B cell (primary cell): ENCODE data around the gene KRTAP4-9. TPM values are rescaled to one million over a fixed set of nuclear protein-coding genes. Genes with fewer than 3 reads are reported as not detected.
"Not testable (repeated sequence)": the region's sequence is repeated elsewhere in the genome, so short reads cannot be mapped to it uniquely, and the experiment has no call there.

ENCODE experiments used
- ATAC-seq: fragments of 200-7000 bp; cut with Tn5 transposase; one replicate; pipeline ENCODE4 v1.10.0; 2021; ENCODE audit warnings: low read depth, mild to moderate bottlenecking, moderate number of reproducible peaks, moderate library complexity
- CTCF ChIA-PET: fragments of 350-600 bp; sonication (Branson Sonifier 250); formaldehyde crosslinking; loops from one replicate; lab custom pipeline; 2021; ENCODE audit warnings: antibody characterized with exemption, inconsistent platforms; lab: Charles Lee
- POLR2A ChIA-PET: fragments of 350-600 bp; sonication (Branson Sonifier 250); formaldehyde crosslinking; loops from one replicate; lab custom pipeline; 2021; ENCODE audit warnings: antibody characterized with exemption; lab: Charles Lee
- DNase-seq: peaks from one replicate; pipeline ENCODE4 v3.0.0; 2013
- H2AFZ ChIP-seq: 2 replicates; pipeline ENCODE4 v1.6.1; 2012; ENCODE audit warnings: mild to moderate bottlenecking, low read depth, low read length; ENCODE audit not compliant: insufficient read depth, poor library complexity, severe bottlenecking
- H3K27ac ChIP-seq, 2 donors: 1 replicate in 1 of 2; 2 replicates in 1 of 2; pipeline ENCODE4 v1.5.1; 2012 to 2013; ENCODE audit warnings: low read length in 2 of 2, mild to moderate bottlenecking in 2 of 2, moderate library complexity in 1 of 2
- H3K27me3 ChIP-seq, 4 experiments: fragments of 200-600 bp in 1 of 4; sonication (generic) in 1 of 4; replicated peaks in 1 of 4; 1 replicate in 2 of 4; 2 replicates in 2 of 4; pipeline versions ENCODE4 v1.6.1 to v1.7.0; 2013 to 2016; ENCODE audit warnings: low read length in 3 of 4, mild to moderate bottlenecking in 2 of 4, mixed read lengths in 1 of 4, moderate library complexity in 1 of 4; ENCODE audit not compliant: insufficient read depth in 4 of 4, control insufficient read depth in 3 of 4; ENCODE audit errors: control extremely low read depth in 1 of 4
- H3K36me3 ChIP-seq, 2 experiments: replicated peaks in 1 of 2; 1 replicate in 1 of 2; 2 replicates in 1 of 2; pipeline versions ENCODE4 v1.6.1 to v1.7.1; 2013; ENCODE audit warnings: low read length in 1 of 2; ENCODE audit not compliant: insufficient read depth in 2 of 2, control insufficient read depth in 1 of 2; ENCODE audit errors: control extremely low read depth in 1 of 2, extremely low read depth in 1 of 2
- H3K4me1 ChIP-seq, 2 donors: fragments of 200-600 bp in 1 of 2; sonication (generic) in 1 of 2; 1 replicate in 1 of 2; 2 replicates in 1 of 2; pipeline versions ENCODE4 v1.5.1 to v1.6.1; 2013 to 2017; ENCODE audit warnings: low read length in 2 of 2; ENCODE audit not compliant: control insufficient read depth in 2 of 2, insufficient read depth in 2 of 2
- H3K4me2 ChIP-seq: replicated peaks from 2 replicates; pipeline ENCODE3; 2012; ENCODE audit warnings: mild to moderate bottlenecking, low read depth, low read length; ENCODE audit not compliant: poor library complexity, severe bottlenecking
- H3K4me3 ChIP-seq, 5 experiments: fragments of 200-600 bp in 1 of 5; sonication (generic) in 1 of 5; 1 replicate in 3 of 5; 2 replicates in 2 of 5; pipeline versions ENCODE4 v1.5.1 to v1.7.0; 2011 to 2016; ENCODE audit warnings: low read length in 4 of 5, mild to moderate bottlenecking in 4 of 5, low read depth in 2 of 5, control low read depth in 1 of 5, moderate library complexity in 1 of 5; ENCODE audit not compliant: insufficient read depth in 1 of 5; ENCODE audit errors: control extremely low read depth in 1 of 5, extremely low read depth in 1 of 5
- H3K79me2 ChIP-seq: fragments of 200-600 bp; sonication (generic); one replicate; pipeline ENCODE4 v1.6.0; 2016; ENCODE audit warnings: low read length; ENCODE audit not compliant: control insufficient read depth, insufficient read depth
- H3K9ac ChIP-seq: fragments of 200-600 bp; sonication (generic); 2 replicates; pipeline ENCODE4 v1.6.1; 2017; ENCODE audit warnings: mild to moderate bottlenecking, low read length, moderate library complexity
- H3K9me3 ChIP-seq, 3 donors: one replicate each; pipeline versions ENCODE4 v1.6.1 to v1.7.1; 2013; ENCODE audit warnings: low read length in 2 of 3; ENCODE audit not compliant: control insufficient read depth in 2 of 3, insufficient read depth in 1 of 3; ENCODE audit errors: control extremely low read depth in 1 of 3
- H4K20me1 ChIP-seq: 2 replicates; pipeline ENCODE4 v1.6.0; 2012; ENCODE audit warnings: mild to moderate bottlenecking, low read length; ENCODE audit not compliant: insufficient read depth, control insufficient read depth, poor library complexity, severe bottlenecking
- H3K27ac Mint-ChIP-seq: one replicate; pipeline ENCODE4 v1.8.0; 2021; ENCODE audit warnings: mixed read lengths
- H3K27me3 Mint-ChIP-seq: one replicate; pipeline ENCODE4 v1.8.0; 2021; ENCODE audit warnings: mixed read lengths
- H3K4me1 Mint-ChIP-seq: one replicate; pipeline ENCODE4 v1.8.0; 2021; ENCODE audit warnings: mixed read lengths
- H3K4me3 Mint-ChIP-seq: one replicate; pipeline ENCODE4 v1.8.0; 2021; ENCODE audit warnings: mixed read lengths
- H3K9me3 Mint-ChIP-seq: one replicate; pipeline ENCODE4 v1.8.0; 2022; ENCODE audit warnings: mixed read lengths; ENCODE audit not compliant: insufficient read depth
- CTCF ChIP-seq: fragments of 200-600 bp; IDR thresholded peaks from one replicate; pipeline ENCODE4 v1.8.0; 2022; ENCODE audit warnings: antibody characterized with exemption, mild to moderate bottlenecking
- EZH2 ChIP-seq: IDR thresholded peaks from 2 replicates; pipeline ENCODE4 v1.6.1; 2012; ENCODE audit warnings: borderline replicate concordance, low read depth, mild to moderate bottlenecking, moderate library complexity, low read length; ENCODE audit not compliant: insufficient read depth, poor library complexity, severe bottlenecking
- WGBS: methylation state at CpG from one replicate; pipeline ENCODE4 v1.1.5; 2013; ENCODE audit warnings: missing lambda C conversion rate; ENCODE audit not compliant: insufficient coverage; 5-methylcytosine and 5-hydroxymethylcytosine counted together
- intact Hi-C: fragments of 100-400 bp; cut with micrococcal nuclease; formaldehyde crosslinking; loops from one replicate; pipeline ENCODE4 v1.10.0; 2022
- polyA plus RNA-seq: library from polyadenylated mRNA; depleted of rRNA; stranded (reverse); fragments of >200 nt; gene quantifications from 2 replicates; pipeline ENCODE4 v1.2.3, GENCODE V29; 2012
- total RNA-seq, 2 donors: library from RNA; stranded (reverse); fragments of 120-200 nt in 1 of 2; gene quantifications; 1 replicate in 1 of 2; 2 replicates in 1 of 2; pipeline versions ENCODE4 v1.2.3 to v1.2.4, GENCODE V29; 2013 to 2022

The KRTAP4-9 gene
- total and polyA plus RNA-seq, 2 donors (not counting 1 experiment from before 2014, with no cell fraction given): not detected

- peaks cover 14 to 19% of the 10 kb centered on the region in 2 donors for H3K4me1 ChIP-seq
- peak overlapping the region; percentile 39 for H3K4me3 Mint-ChIP-seq
- TF ChIP-seq EZH2 (no peak), CTCF (no peak)
- intact Hi-C loops: no loop called here
- peak overlapping the region; percentile 50 to 63 for H3K27ac ChIP-seq
- no CpG with 5 or more reads among the region's 1 CpG for WGBS
- ChIA-PET POLR2A (no interaction called here), CTCF (interaction anchor here (1.0 kb wide), 1 partner anchor 8 kb away, joined by 3 read pairs; no protein-coding TSS in a partner anchor)
- no peaks in the 10 kb centered on the region for H3K27me3 ChIP-seq
- H2AFZ ChIP-seq: no peak overlapping the region
- ATAC-seq: no peak
- peak overlapping the region; percentile 59 for H3K9ac ChIP-seq
- H3K9me3 Mint-ChIP-seq: no peaks in the 10 kb centered on the region
- H3K79me2 ChIP-seq: peaks cover 7% of the 10 kb centered on the region
- no peaks in the 10 kb centered on the region for H4K20me1 ChIP-seq
- peak overlapping the region in 4 of 5 experiments; percentile 32 to 57 (median 52) for H3K4me3 ChIP-seq
- H3K27me3 Mint-ChIP-seq: peaks cover 22% of the 10 kb centered on the region
- H3K36me3 ChIP-seq: peaks cover 0 to 2% of the 10 kb centered on the region in 2 experiments
- H3K27ac Mint-ChIP-seq: peak overlapping the region; percentile 47
- DNase-seq: peak; percentile 28
- H3K4me2 ChIP-seq: peak overlapping the region; percentile 38
- H3K9me3 ChIP-seq: peaks cover 0 to 4% (median 0%) of the 10 kb centered on the region in 3 donors
- peaks cover 18% of the 10 kb centered on the region for H3K4me1 Mint-ChIP-seq
These were observed 2.8 kb downstream of the KRTAP4-9 start for GRCh38 chr17:41107941-41108450.

GRCh38 chr17:41108728-41109386 is 3.7 kb downstream of the KRTAP4-9 start:
- H3K4me3 Mint-ChIP-seq: peak overlapping the region; percentile 59
- intact Hi-C loops, H4K20me1 ChIP-seq, H3K36me3 ChIP-seq, H3K9me3 ChIP-seq, H3K79me2 ChIP-seq, H3K27me3 ChIP-seq, H3K9me3 Mint-ChIP-seq, CTCF ChIA-PET, POLR2A ChIA-PET, H2AFZ ChIP-seq: not testable (repeated sequence)
- Histone ChIP-seq H3K9ac (peak overlapping the region; percentile 59), H3K4me1 (peaks cover 14 to 19% of the 10 kb centered on the region in 2 donors), H3K27ac (peak overlapping the region in 1 of 2 donors; percentile 63), H3K4me3 (peak overlapping the region in 4 of 5 experiments; percentile 32 to 57 (median 52)), H3K4me2 (peak overlapping the region; percentile 38)
- H3K4me1 Mint-ChIP-seq: peaks cover 18% of the 10 kb centered on the region
- DNase-seq (peak; percentile 23), ATAC-seq (peak; percentile 43)
- no CpG with 5 or more reads among the region's 1 CpG for WGBS
- peak overlapping the region; percentile 51 for H3K27ac Mint-ChIP-seq
- H3K27me3 Mint-ChIP-seq: peaks cover 16% of the 10 kb centered on the region
